Measurements from ENCODE around the gene RMND5A.

- TF ChIP-seq CTCF (IDR thresholded peaks at IDR 0.05) (no peak), POLR2A (IDR thresholded peaks at IDR 0.05) (no peak)
These were observed 68.1 kb downstream of the RMND5A start for GRCh38 chr2:86788165-86788564.
